Colonic mucosa (tissue), 4 donors: ENCODE measurements around the gene KLHL40. TPM values are rescaled to one million over a fixed set of nuclear protein-coding genes. Genes with fewer than 3 reads are reported as not detected.

Source experiments
- DNase-seq: peaks from one replicate; pipeline ENCODE4 v3.0.0-alpha.2; 2020
- H3K27ac ChIP-seq: fragments of 200-600 bp; one replicate; pipeline ENCODE4 v1.8.0; 2021
- H3K27me3 ChIP-seq: fragments of 200-600 bp; one replicate; pipeline ENCODE4 v1.8.0; 2021
- H3K36me3 ChIP-seq: fragments of 200-600 bp; one replicate; pipeline ENCODE4 v1.8.0; 2021
- H3K4me1 ChIP-seq: fragments of 200-600 bp; one replicate; pipeline ENCODE4 v1.8.0; 2021; ENCODE audit warnings: mild to moderate bottlenecking
- H3K4me3 ChIP-seq: fragments of 200-600 bp; one replicate; pipeline ENCODE4 v1.8.0; 2021
- H3K9ac ChIP-seq, 2 donors: one replicate each; pipeline ENCODE4 v1.7.0; 2013; ENCODE audit warnings: control low read depth in 2 of 2, low read depth in 2 of 2, low read length in 2 of 2
- H3K9me3 ChIP-seq: fragments of 200-600 bp; one replicate; pipeline ENCODE4 v1.8.0; 2021
- CTCF ChIP-seq: fragments of 200-600 bp; IDR thresholded peaks from one replicate; pipeline ENCODE4 v1.8.0; 2022; ENCODE audit warnings: antibody characterized with exemption, mild to moderate bottlenecking
- intact Hi-C: fragments of 100-400 bp; cut with DNase I; formaldehyde crosslinking; loops from one replicate; pipeline ENCODE4 v1.14.1; 2022
- total RNA-seq, 2 donors: library from RNA; stranded (reverse); fragmentation: NEBNext Ultra II Directional in 1 of 2; extraction: Animal tissue kit (Norgen Biotek cat#: 25700) in 1 of 2; gene quantifications; one replicate each; pipeline ENCODE4 v1.2.1, GENCODE V29; 2021
- donor health status: healthy.
- donor health status: DM: no; HTN: no; CAD: no.
- donor health status: DM: no; HTN: no; CAD: no.

Gene KLHL40
- total RNA-seq, 2 donors from 2014 or later, result not detected

GRCh38 chr3:42658771-42659390, 26.5 kb upstream of the KLHL40 start:
- no peak for DNase-seq
- H3K27ac ChIP-seq, result no peak overlapping the region
- H3K36me3 ChIP-seq, result no peaks in the 10 kb centered on the region
- no peak for TF ChIP-seq CTCF
- H3K27me3 ChIP-seq, result no peaks in the 10 kb centered on the region
- intact Hi-C loops, result loop anchor here (5.0 kb wide), 1 partner anchor 83 kb away; no protein-coding TSS in a partner anchor
- no peaks in the 10 kb centered on the region for H3K9me3 ChIP-seq
- no peaks in the 10 kb centered on the region for H3K4me1 ChIP-seq
- H3K9ac ChIP-seq, result no peak overlapping the region
- no peak overlapping the region for H3K4me3 ChIP-seq

- no peak overlapping the region for H3K9ac ChIP-seq
- H3K4me1 ChIP-seq, result no peaks in the 10 kb centered on the region
- H3K9me3 ChIP-seq, result no peaks in the 10 kb centered on the region
- no peak for TF ChIP-seq CTCF
- no peaks in the 10 kb centered on the region for H3K27me3 ChIP-seq
- no peak overlapping the region for H3K4me3 ChIP-seq
- H3K27ac ChIP-seq, result no peak overlapping the region
- DNase-seq, result no peak
- no peaks in the 10 kb centered on the region for H3K36me3 ChIP-seq
- intact Hi-C loops, result loop anchor here (5.0 kb wide), 1 partner anchor 83 kb away; no protein-coding TSS in a partner anchor
Observed at GRCh38 chr3:42659451-42660130, 25.7 kb upstream of the KLHL40 start.

- no peaks in the 10 kb centered on the region for H3K27me3 ChIP-seq
- no peak for DNase-seq
- no peaks in the 10 kb centered on the region for H3K9me3 ChIP-seq
- no peaks in the 10 kb centered on the region for H3K36me3 ChIP-seq
- intact Hi-C loops, result no loop called here
- H3K4me3 ChIP-seq, result no peak overlapping the region
- no peak overlapping the region for H3K9ac ChIP-seq
- no peaks in the 10 kb centered on the region for H3K4me1 ChIP-seq
- TF ChIP-seq CTCF, result no peak
- no peak overlapping the region for H3K27ac ChIP-seq
Observed at GRCh38 chr3:42660131-42660715, 25.1 kb upstream of the KLHL40 start.

- no peaks in the 10 kb centered on the region for H3K4me1 ChIP-seq
- no peaks in the 10 kb centered on the region for H3K9me3 ChIP-seq
- intact Hi-C loops, result no loop called here
- no peak overlapping the region for H3K4me3 ChIP-seq
- no peak for DNase-seq
- H3K36me3 ChIP-seq, result no peaks in the 10 kb centered on the region
- H3K27ac ChIP-seq, result no peak overlapping the region
- H3K27me3 ChIP-seq, result no peaks in the 10 kb centered on the region
- no peak for TF ChIP-seq CTCF
- H3K9ac ChIP-seq, result no peak overlapping the region
Observed at GRCh38 chr3:42660898-42661297, 24.4 kb upstream of the KLHL40 start.

- Histone ChIP-seq H3K9ac (no peak overlapping the region), H3K36me3 (no peaks in the 10 kb centered on the region), H3K27ac (no peak overlapping the region), H3K9me3 (no peaks in the 10 kb centered on the region), H3K4me3 (no peak overlapping the region), H3K27me3 (no peaks in the 10 kb centered on the region), H3K4me1 (no peaks in the 10 kb centered on the region)
- no peak for TF ChIP-seq CTCF
- intact Hi-C loops, result no loop called here
- DNase-seq, result no peak
Observed at GRCh38 chr3:42661593-42662022, 23.7 kb upstream of the KLHL40 start.
